Activated T-cell treated with anti-CD3 and anti-CD28 coated beads, Interleukin-2, amount 50 U/mL, for 24 hours (primary cell): Measurements from ENCODE around the gene FAM228A.

Source experiments
- DNase-seq: peaks from one replicate; pipeline ENCODE4 v3.0.0-alpha.2; 2020
- H3K27ac Mint-ChIP-seq: 2 replicates; pipeline ENCODE4 v1.8.0; 2020; ENCODE audit warnings: mild to moderate bottlenecking, mixed read lengths
- H3K27me3 Mint-ChIP-seq: 2 replicates; pipeline ENCODE4 v1.8.0; 2020; ENCODE audit warnings: mixed read lengths
- H3K36me3 Mint-ChIP-seq: 2 replicates; pipeline ENCODE4 v1.8.0; 2020; ENCODE audit warnings: low read depth, mixed read lengths
- H3K4me1 Mint-ChIP-seq: 2 replicates; pipeline ENCODE4 v1.8.0; 2020; ENCODE audit warnings: low read depth, mixed read lengths
- H3K4me3 Mint-ChIP-seq: 2 replicates; pipeline ENCODE4 v1.8.0; 2020; ENCODE audit warnings: mild to moderate bottlenecking, moderate library complexity, mixed read lengths
- H3K9me3 Mint-ChIP-seq: 2 replicates; pipeline ENCODE4 v1.8.0; 2020; ENCODE audit warnings: mixed read lengths

The FAM228A gene

GRCh38 chr2:24204505-24204904 is 29.7 kb downstream of the FAM228A start:
- DNase-seq: no peak
- Mint-ChIP-seq H3K4me3 (no peak overlapping the region), H3K27ac (no peak overlapping the region), H3K4me1 (no peaks in the 10 kb centered on the region), H3K9me3 (no peaks in the 10 kb centered on the region), H3K27me3 (no peaks in the 10 kb centered on the region), H3K36me3 (peaks cover 82% of the 10 kb centered on the region)

GRCh38 chr2:24205131-24205530 is 30.3 kb downstream of the FAM228A start:
- no peaks in the 10 kb centered on the region for H3K4me1 Mint-ChIP-seq
- H3K9me3 Mint-ChIP-seq: no peaks in the 10 kb centered on the region
- H3K27me3 Mint-ChIP-seq: no peaks in the 10 kb centered on the region
- no peak overlapping the region for H3K27ac Mint-ChIP-seq
- no peak for DNase-seq
- no peak overlapping the region for H3K4me3 Mint-ChIP-seq
- H3K36me3 Mint-ChIP-seq: peaks cover 86% of the 10 kb centered on the region

- Mint-ChIP-seq H3K27me3 (no peaks in the 10 kb centered on the region), H3K4me1 (no peaks in the 10 kb centered on the region), H3K4me3 (no peak overlapping the region), H3K27ac (no peak overlapping the region), H3K36me3 (peaks cover 89% of the 10 kb centered on the region), H3K9me3 (no peaks in the 10 kb centered on the region)
- DNase-seq: no peak
Observed at GRCh38 chr2:24206242-24206641, 31.4 kb downstream of the FAM228A start.

- peaks cover 89% of the 10 kb centered on the region for H3K36me3 Mint-ChIP-seq
Observed at GRCh38 chr2:24206714-24207113, 31.9 kb downstream of the FAM228A start.

GRCh38 chr2:24207359-24207758 is 32.5 kb downstream of the FAM228A start:
- no peaks in the 10 kb centered on the region for H3K27me3 Mint-ChIP-seq
- no peak overlapping the region for H3K4me3 Mint-ChIP-seq
- H3K27ac Mint-ChIP-seq: peak overlapping the region; percentile 50
- no peak for DNase-seq
- peaks cover 92% of the 10 kb centered on the region for H3K36me3 Mint-ChIP-seq
- no peaks in the 10 kb centered on the region for H3K4me1 Mint-ChIP-seq
- H3K9me3 Mint-ChIP-seq: no peaks in the 10 kb centered on the region

More at GRCh38 chr2:24206714-24207113, 31.9 kb downstream of the FAM228A start:
- no peaks in the 10 kb centered on the region for H3K27me3 Mint-ChIP-seq
- H3K4me3 Mint-ChIP-seq: no peak overlapping the region
- no peaks in the 10 kb centered on the region for H3K9me3 Mint-ChIP-seq
- no peak for DNase-seq
- no peaks in the 10 kb centered on the region for H3K4me1 Mint-ChIP-seq
- no peak overlapping the region for H3K27ac Mint-ChIP-seq

- H3K36me3 Mint-ChIP-seq: peaks cover 91% of the 10 kb centered on the region
- no peaks in the 10 kb centered on the region for H3K4me1 Mint-ChIP-seq
- no peaks in the 10 kb centered on the region for H3K9me3 Mint-ChIP-seq
- no peaks in the 10 kb centered on the region for H3K27me3 Mint-ChIP-seq
- no peak overlapping the region for H3K27ac Mint-ChIP-seq
- no peak overlapping the region for H3K4me3 Mint-ChIP-seq
- DNase-seq: no peak
Observed at GRCh38 chr2:24208490-24208889, 33.6 kb downstream of the FAM228A start.

- Mint-ChIP-seq H3K27me3 (no peaks in the 10 kb centered on the region), H3K9me3 (no peaks in the 10 kb centered on the region), H3K4me3 (no peak overlapping the region), H3K27ac (no peak overlapping the region), H3K4me1 (no peaks in the 10 kb centered on the region), H3K36me3 (peaks cover 87% of the 10 kb centered on the region)
- no peak for DNase-seq
Observed at GRCh38 chr2:24209389-24210105, 34.7 kb downstream of the FAM228A start.

- H3K4me3 Mint-ChIP-seq: no peak overlapping the region
- no peak overlapping the region for H3K27ac Mint-ChIP-seq
- H3K36me3 Mint-ChIP-seq: peaks cover 85% of the 10 kb centered on the region
- peaks cover 2% of the 10 kb centered on the region for H3K4me1 Mint-ChIP-seq
- no peak for DNase-seq
- no peaks in the 10 kb centered on the region for H3K27me3 Mint-ChIP-seq
- H3K9me3 Mint-ChIP-seq: no peaks in the 10 kb centered on the region
Observed at GRCh38 chr2:24210106-24210455, 35.2 kb downstream of the FAM228A start.

GRCh38 chr2:24210723-24211122 is 35.9 kb downstream of the FAM228A start:
- peaks cover 5% of the 10 kb centered on the region for H3K4me1 Mint-ChIP-seq
- no peaks in the 10 kb centered on the region for H3K27me3 Mint-ChIP-seq
- H3K36me3 Mint-ChIP-seq: peaks cover 86% of the 10 kb centered on the region
- no peaks in the 10 kb centered on the region for H3K9me3 Mint-ChIP-seq
- no peak overlapping the region for H3K4me3 Mint-ChIP-seq
- H3K27ac Mint-ChIP-seq: no peak overlapping the region
- DNase-seq: no peak

- H3K36me3 Mint-ChIP-seq: peaks cover 88% of the 10 kb centered on the region
- no peaks in the 10 kb centered on the region for H3K9me3 Mint-ChIP-seq
- H3K4me3 Mint-ChIP-seq: no peak overlapping the region
- DNase-seq: no peak
- no peaks in the 10 kb centered on the region for H3K27me3 Mint-ChIP-seq
- H3K27ac Mint-ChIP-seq: no peak overlapping the region
- H3K4me1 Mint-ChIP-seq: peaks cover 6% of the 10 kb centered on the region
Observed at GRCh38 chr2:24211408-24211807, 36.6 kb downstream of the FAM228A start.

GRCh38 chr2:24214880-24215279 is 40.0 kb downstream of the FAM228A start:
- Mint-ChIP-seq H3K4me3 (no peak overlapping the region), H3K27me3 (no peaks in the 10 kb centered on the region), H3K4me1 (peaks cover 6% of the 10 kb centered on the region), H3K9me3 (no peaks in the 10 kb centered on the region), H3K27ac (peak overlapping the region; percentile 15), H3K36me3 (peaks cover 78% of the 10 kb centered on the region)
- DNase-seq: no peak

- Mint-ChIP-seq H3K4me3 (no peak overlapping the region), H3K9me3 (no peaks in the 10 kb centered on the region), H3K27me3 (no peaks in the 10 kb centered on the region), H3K36me3 (peaks cover 52% of the 10 kb centered on the region), H3K4me1 (peaks cover under 1% of the 10 kb centered on the region), H3K27ac (no peak overlapping the region)
- DNase-seq: no peak
Observed at GRCh38 chr2:24220554-24221291, 45.9 kb downstream of the FAM228A start.

- no peak for DNase-seq
- peaks cover 52% of the 10 kb centered on the region for H3K36me3 Mint-ChIP-seq
- no peaks in the 10 kb centered on the region for H3K27me3 Mint-ChIP-seq
- no peak overlapping the region for H3K27ac Mint-ChIP-seq
- no peaks in the 10 kb centered on the region for H3K4me1 Mint-ChIP-seq
- no peak overlapping the region for H3K4me3 Mint-ChIP-seq
- H3K9me3 Mint-ChIP-seq: no peaks in the 10 kb centered on the region
Observed at GRCh38 chr2:24221343-24222050, 46.6 kb downstream of the FAM228A start.

- Mint-ChIP-seq H3K4me3 (no peak overlapping the region), H3K36me3 (peaks cover 45% of the 10 kb centered on the region), H3K27me3 (no peaks in the 10 kb centered on the region), H3K9me3 (no peaks in the 10 kb centered on the region), H3K27ac (no peak overlapping the region), H3K4me1 (no peaks in the 10 kb centered on the region)
- no peak for DNase-seq
Observed at GRCh38 chr2:24222946-24223345, 48.1 kb downstream of the FAM228A start.
